Right lobe of liver (tissue), 6 donors: Measurements from ENCODE around the gene FYN. TPM values are rescaled to one million over a fixed set of nuclear protein-coding genes. Genes with fewer than 3 reads are reported as not detected.

Experiments
- ATAC-seq, 4 donors: fragments of 200-7000 bp; cut with Tn5 transposase; one replicate each; pipeline ENCODE4 v1.9.1; 2020; ENCODE audit warnings: mild to moderate bottlenecking in 4 of 4, moderate library complexity in 4 of 4
- DNase-seq, 3 donors: peaks; one replicate each; pipeline ENCODE4 v3.0.0-alpha.2; 2020
- H3K27ac ChIP-seq, 3 donors: fragments of 200-600 bp; one replicate each; pipeline ENCODE4 v1.8.0; 2022
- H3K27me3 ChIP-seq, 2 donors: fragments of 200-600 bp; one replicate each; pipeline ENCODE4 v1.8.0; 2022
- H3K36me3 ChIP-seq, 4 donors: fragments of 200-600 bp; sonication (generic) in 1 of 4; one replicate each; pipeline versions ENCODE4 v1.5.1 to v1.8.0; 2017 to 2022; ENCODE audit warnings: control low read depth in 1 of 4
- H3K4me1 ChIP-seq, 4 donors: fragments of 200-600 bp; sonication (generic) in 1 of 4; one replicate each; pipeline versions ENCODE4 v1.5.1 to v1.8.0; 2017 to 2022; ENCODE audit warnings: control low read depth in 1 of 4
- H3K4me3 ChIP-seq, 3 donors: fragments of 200-600 bp; one replicate each; pipeline ENCODE4 v1.8.0; 2022
- H3K9me3 ChIP-seq, 4 donors: fragments of 200-600 bp; sonication (generic) in 1 of 4; one replicate each; pipeline versions ENCODE4 v1.5.1 to v1.8.0; 2017 to 2022; ENCODE audit warnings: control low read depth in 1 of 4
- CTCF ChIP-seq, 4 donors: fragments of 200-600 bp in 3 of 4; fragments of 450-650 bp in 1 of 4; IDR thresholded peaks; one replicate each; pipeline versions ENCODE4 v1.5.1 to v1.8.0; 2016 to 2022; ENCODE audit warnings: antibody characterized with exemption in 4 of 4, mild to moderate bottlenecking in 2 of 4
- POLR2A ChIP-seq: fragments of 450-650 bp; IDR thresholded peaks from one replicate; pipeline ENCODE4 v1.6.1; 2017; ENCODE audit warnings: antibody characterized with exemption, mild to moderate bottlenecking
- WGBS: methylation state at CpG from one replicate; pipeline ENCODE4 v1.1.6; 2018; ENCODE audit warnings: low coverage, low lambda C conversion rate; ENCODE audit not compliant: insufficient coverage; ENCODE audit errors: missing lambda C conversion rate; 5-methylcytosine and 5-hydroxymethylcytosine counted together
- intact Hi-C, 2 donors: fragments of 100-400 bp; cut with DNase I; formaldehyde crosslinking; loops; one replicate each; pipeline versions ENCODE4 v1.11.2 to v1.14.1; 2022
- total RNA-seq, 6 experiments: library from RNA; depleted of rRNA in 2 of 6; stranded (reverse); fragments of >200 nt in 2 of 6; fragmentation: NEBNext Ultra II Directional in 3 of 6; extraction: Animal tissue kit (Norgen Biotek cat#: 25700) in 3 of 6; gene quantifications; one replicate each; pipeline versions ENCODE4 v1.1.0 to v1.2.4, GENCODE V29; 2016 to 2023
- donor health status: DM: no; HTN: yes; CAD: no.
- donor health status: DM: no; HTN: no; CAD: no.
- donor health status: DM: no; HTN: no; CAD: no.
- donor health status: DM: no; HTN: yes; CAD: no.
- donor health status: DM: no; HTN: yes; CAD: no.

Gene FYN
- total RNA-seq, 6 experiments from 2014 or later, result 16.8 to 33.7 (median 23.5) TPM

DNA sequence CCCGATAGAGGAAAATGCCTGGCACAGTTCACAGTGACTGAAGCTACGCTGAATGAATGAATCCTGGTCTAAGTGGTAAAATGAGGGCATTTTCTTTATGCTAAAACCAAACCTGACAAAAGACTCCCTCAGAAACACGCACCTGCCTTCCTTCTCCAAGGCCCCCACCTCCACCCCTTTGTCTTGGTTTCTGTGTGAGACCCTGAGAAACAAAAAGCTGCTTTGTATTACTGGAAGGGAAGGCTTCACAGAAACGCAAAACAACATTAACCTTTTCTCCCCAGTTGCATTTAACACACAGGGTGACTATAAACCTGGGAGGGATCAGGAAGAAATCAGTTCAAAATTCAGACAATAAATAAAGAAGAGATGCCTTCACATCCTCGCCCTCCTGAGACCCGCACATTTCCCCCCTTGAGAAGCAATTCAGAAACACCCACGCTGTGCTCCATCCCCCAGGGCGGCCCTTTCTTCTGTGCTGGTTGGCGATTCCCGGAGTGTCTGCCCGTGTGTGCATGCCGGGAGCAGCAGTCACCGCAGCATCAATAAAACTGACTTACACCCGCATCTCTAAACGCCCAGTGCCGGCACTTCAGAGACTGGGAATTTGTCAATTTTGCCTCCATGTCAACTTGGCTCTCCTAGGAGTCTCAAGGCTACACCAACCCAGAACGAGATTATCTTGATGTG is 200.3 kb downstream of the FYN start:
- Histone ChIP-seq H3K27ac (no peak overlapping the region), H3K4me1 (peaks cover 0 to 17% (median 5%) of the 10 kb centered on the region in 4 donors), H3K9me3 (no peaks in the 10 kb centered on the region), H3K27me3 (no peaks in the 10 kb centered on the region), H3K36me3 (peaks cover 0 to 14% (median 0%) of the 10 kb centered on the region in 4 donors), H3K4me3 (no peak overlapping the region)
- DNase-seq (no peak), ATAC-seq (no peak)
- WGBS, result 87% methylated on average over 16 of the region's 17 CpGs
- intact Hi-C loops, result no loop called here
- TF ChIP-seq CTCF (IDR thresholded peaks at IDR 0.05), result no peak
- TF ChIP-seq POLR2A, result no peak

- Histone ChIP-seq H3K27ac (no peak overlapping the region), H3K36me3 (peaks cover 0 to 14% (median 0%) of the 10 kb centered on the region in 4 donors), H3K4me3 (no peak overlapping the region), H3K4me1 (no peaks in the 10 kb centered on the region), H3K27me3 (no peaks in the 10 kb centered on the region), H3K9me3 (no peaks in the 10 kb centered on the region)
- no peak for DNase-seq
- WGBS, result 93% methylated on average over 4 of the region's 4 CpGs
- no peak for ATAC-seq
- TF ChIP-seq CTCF (IDR thresholded peaks at IDR 0.05) (no peak), POLR2A (no peak)
- intact Hi-C loops, result no loop called here
These were observed 203.9 kb downstream of the FYN start for GRCh38 chr6:111669326-111669725.

DNA sequence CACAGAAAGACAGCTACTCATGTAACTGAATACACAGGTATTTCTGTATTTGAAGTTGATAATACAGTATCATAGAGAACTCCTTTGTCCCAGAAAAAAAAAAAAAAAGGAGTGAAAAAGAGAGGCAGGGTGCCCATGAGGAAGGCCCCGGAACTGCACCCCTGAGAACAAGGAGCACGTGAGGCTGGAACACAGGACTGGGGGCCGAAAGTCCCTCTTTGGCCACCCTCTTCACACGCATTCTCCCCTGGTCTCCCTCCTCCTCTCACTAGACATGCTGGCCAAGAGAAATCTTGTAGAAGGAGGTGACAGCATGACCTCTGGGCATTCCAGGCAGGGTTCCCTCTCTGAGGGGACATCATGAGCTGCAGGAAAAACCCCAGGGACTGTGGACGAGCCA is 204.8 kb downstream of the FYN start:
- Histone ChIP-seq H3K4me1 (no peaks in the 10 kb centered on the region), H3K9me3 (no peaks in the 10 kb centered on the region), H3K27me3 (no peaks in the 10 kb centered on the region), H3K4me3 (no peak overlapping the region), H3K27ac (no peak overlapping the region), H3K36me3 (peaks cover 0 to 7% (median 0%) of the 10 kb centered on the region in 4 donors)
- peak in 1 of 4 donors; percentile 13 for TF ChIP-seq CTCF (IDR thresholded peaks at IDR 0.05)
- no peak for TF ChIP-seq POLR2A
- DNase-seq, result no peak
- ATAC-seq, result peak in 1 of 4 donors; percentile 17
- 79% methylated on average over 5 of the region's 5 CpGs for WGBS
- intact Hi-C loops, result no loop called here

- WGBS, result 87% methylated on average over 6 of the region's 8 CpGs
- TF ChIP-seq POLR2A (no peak), CTCF (IDR thresholded peaks at IDR 0.05) (no peak)
- ATAC-seq (no peak), DNase-seq (no peak)
- intact Hi-C loops, result no loop called here
- H3K9me3 ChIP-seq, result no peaks in the 10 kb centered on the region
- peaks cover 0 to 7% (median 0%) of the 10 kb centered on the region in 4 donors for H3K36me3 ChIP-seq
- no peak overlapping the region for H3K27ac ChIP-seq
- H3K4me1 ChIP-seq, result peaks cover 0 to 3% (median 0%) of the 10 kb centered on the region in 4 donors
- H3K27me3 ChIP-seq, result no peaks in the 10 kb centered on the region
- H3K4me3 ChIP-seq, result no peak overlapping the region
These were observed 205.3 kb downstream of the FYN start for GRCh38 chr6:111667931-111668330.
